D721Med (cell line): ENCODE data around the gene NUP210L.

Source experiments
- DNase-seq: peaks from one replicate; pipeline ENCODE4 v3.0.0; 2011; ENCODE audit warnings: low spot score; ENCODE audit not compliant: insufficient read length
- FAIRE-seq: peaks from 2 replicates; lab custom pipeline; 2011; peaks lifted over from hg19 to GRCh38; lab: Jason Lieb, UNC
- CTCF ChIP-seq: IDR thresholded peaks from 2 replicates; pipeline ENCODE4 v1.5.1; 2012; ENCODE audit warnings: mild to moderate bottlenecking, control low read depth; ENCODE audit not compliant: insufficient read depth; ENCODE audit errors: missing control alignments

NUP210L gene

GRCh38 chr1:154179946-154180687 is 25.2 kb upstream of the NUP210L start:
- FAIRE-seq: no peak
- no peak for TF ChIP-seq CTCF
- no peak for DNase-seq

GRCh38 chr1:154178911-154179811 is 24.3 kb upstream of the NUP210L start:
- DNase-seq (no peak), FAIRE-seq (no peak)
- no peak for TF ChIP-seq CTCF

- DNase-seq (no peak), FAIRE-seq (no peak)
- no peak for TF ChIP-seq CTCF
Observed at GRCh38 chr1:154178013-154178412, 23.1 kb upstream of the NUP210L start.

GRCh38 chr1:154176337-154176736 is 21.5 kb upstream of the NUP210L start:
- no peak for DNase-seq
- no peak for TF ChIP-seq CTCF
- FAIRE-seq: no peak

- TF ChIP-seq CTCF: no peak
- no peak for FAIRE-seq
- DNase-seq: no peak
Observed at GRCh38 chr1:154174654-154175053, 19.8 kb upstream of the NUP210L start.

- FAIRE-seq: no peak
- no peak for DNase-seq
- no peak for TF ChIP-seq CTCF
Observed at GRCh38 chr1:154171880-154172279, 17.0 kb upstream of the NUP210L start.
